Measurements from ENCODE around the gene USP22.
A peak's percentile ranks its signal among the peaks of the same experiment; 100 is the strongest.
"Not testable (repeated sequence)": the region's sequence is repeated elsewhere in the genome, so short reads cannot be mapped to it uniquely, and the experiment has no call there.

USP22 gene

DNA sequence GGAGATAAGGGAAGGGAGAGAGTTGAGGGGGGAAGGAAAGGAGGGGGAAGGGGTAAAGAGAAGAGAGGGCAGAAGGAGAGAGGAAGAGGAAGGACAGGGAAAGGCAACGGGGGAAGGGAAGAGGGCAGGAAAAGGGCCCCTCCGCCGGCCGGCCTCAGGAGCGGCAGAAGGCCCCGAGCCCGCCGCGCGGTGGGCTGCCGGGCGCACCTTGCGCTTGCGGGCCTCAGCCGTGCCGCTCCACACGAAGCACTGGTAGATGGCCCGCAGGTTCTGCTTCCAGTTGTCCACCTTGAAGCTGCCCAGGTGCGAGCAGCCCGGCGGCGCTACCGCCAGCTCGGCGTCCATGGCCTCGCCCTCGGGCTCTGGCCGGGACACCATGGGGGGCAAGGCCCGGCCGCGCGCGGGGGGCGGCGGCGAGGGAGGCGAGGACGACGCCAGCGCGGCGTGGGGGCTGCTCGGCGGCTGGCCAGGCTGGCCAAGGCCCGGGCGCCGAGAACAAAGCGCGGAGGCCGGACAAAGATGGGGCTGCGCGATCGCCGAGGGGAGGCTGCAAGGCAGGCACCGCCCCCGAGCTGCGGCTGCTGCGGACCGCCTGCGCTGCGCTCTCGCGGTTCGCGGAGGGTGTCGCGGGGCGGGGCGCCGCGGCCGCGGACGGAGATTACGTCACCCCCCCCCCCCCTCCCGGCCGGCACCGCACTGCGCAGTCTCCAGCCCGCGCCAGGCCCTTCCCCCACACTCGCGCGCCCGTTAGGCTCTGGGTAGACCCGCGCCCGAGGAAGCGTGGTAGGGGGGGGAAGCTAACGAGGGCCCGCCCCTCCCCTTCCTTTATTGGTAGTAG, at the start of gene USP22:
TSS of gene USP22 (minus strand) at position 554 of the 838 bp plus-strand sequence. CDS start at position 378, 176 bp downstream.
- DNase-seq, result peak in 1 of 2 donors; percentile 91

GRCh38 chr17:21090902-21091618, 48.2 kb upstream of the USP22 start:
- DNase-seq, result no peak

DNA sequence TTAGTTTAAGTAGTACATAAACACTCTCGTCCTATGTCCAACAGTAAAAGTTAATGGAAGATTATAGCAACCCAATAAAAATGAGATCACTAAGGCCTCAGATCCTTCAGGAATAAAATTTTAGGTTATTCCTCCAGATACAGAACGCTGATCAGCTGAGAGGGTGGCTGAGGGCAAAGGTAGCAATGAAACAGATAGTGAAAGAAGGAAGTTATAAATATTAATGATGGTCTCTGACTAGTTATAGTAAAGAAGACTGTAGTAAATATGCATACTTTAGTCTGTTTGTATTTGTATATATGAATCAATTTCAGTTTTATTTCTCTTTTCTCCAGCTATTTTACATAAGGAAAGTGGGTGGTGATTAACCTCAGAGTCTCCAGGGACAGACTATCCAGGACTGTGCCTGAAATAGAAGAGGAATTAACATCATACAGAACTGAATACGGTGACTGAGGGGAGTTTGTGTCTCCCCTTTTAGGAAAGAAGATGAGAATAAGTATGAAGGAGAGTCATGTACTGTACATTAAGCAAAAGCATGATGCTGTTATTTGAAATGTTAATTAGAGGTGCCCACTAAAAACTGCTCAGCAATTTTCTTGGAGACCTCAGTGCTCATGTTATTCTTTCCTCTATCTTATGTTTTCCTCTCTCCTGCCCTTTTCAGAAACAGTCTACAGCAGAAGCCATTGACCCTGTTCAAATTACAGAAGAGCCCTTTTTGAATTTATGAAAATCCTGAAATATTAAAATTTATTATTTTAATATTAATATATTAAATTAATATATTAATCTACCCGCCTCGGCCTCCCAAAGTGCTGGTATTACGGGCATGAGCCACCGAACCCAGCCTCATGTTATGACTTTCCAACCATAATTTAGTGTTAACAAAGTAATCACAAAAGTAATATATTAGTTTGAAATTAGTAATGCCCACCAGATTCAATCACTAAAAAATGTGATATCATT, 47.4 kb upstream of the USP22 start:
- no peak for DNase-seq

GRCh38 chr17:21089145-21089544, 46.3 kb upstream of the USP22 start:
- no peak for DNase-seq

DNA sequence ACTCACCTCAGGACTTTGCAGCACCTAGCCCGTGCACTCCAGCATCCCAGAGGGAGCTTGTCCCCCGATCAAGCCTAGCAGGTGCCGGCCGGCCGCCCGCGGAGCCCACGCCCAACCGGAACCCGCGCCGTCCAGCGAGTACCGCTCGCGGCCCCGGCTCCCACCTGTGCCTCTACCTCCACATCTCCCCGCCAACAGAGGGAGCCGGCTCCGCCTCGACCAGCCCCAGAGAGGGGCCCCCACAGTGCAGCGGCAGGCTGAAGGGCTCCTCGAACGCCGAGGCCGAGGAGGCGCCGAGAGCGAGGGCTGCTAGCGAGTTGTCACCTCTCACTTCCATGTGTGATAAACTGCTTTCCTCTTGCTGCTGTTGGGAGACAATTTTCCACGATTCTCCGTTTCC, 42.9 kb upstream of the USP22 start:
- no peak for DNase-seq

DNA sequence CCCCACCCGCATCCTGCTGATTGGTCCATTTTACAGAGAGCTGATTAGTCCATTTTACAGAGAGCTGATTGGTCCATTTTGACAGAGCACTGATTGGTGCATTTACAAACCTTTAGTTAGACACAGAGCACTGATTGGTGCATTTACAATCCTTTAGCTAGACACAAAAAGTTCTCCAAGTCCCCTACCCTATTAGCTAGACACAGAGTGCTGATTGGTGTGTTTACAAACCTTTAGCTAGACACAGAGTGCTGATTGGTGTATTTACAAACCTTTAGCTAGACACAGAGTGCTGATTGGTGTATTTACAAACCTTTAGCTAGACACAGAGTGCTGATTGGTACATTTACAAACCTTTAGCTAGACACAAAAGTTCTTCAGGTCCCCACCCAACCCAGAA, 42.5 kb upstream of the USP22 start:
- not testable (repeated sequence) for DNase-seq

DNA sequence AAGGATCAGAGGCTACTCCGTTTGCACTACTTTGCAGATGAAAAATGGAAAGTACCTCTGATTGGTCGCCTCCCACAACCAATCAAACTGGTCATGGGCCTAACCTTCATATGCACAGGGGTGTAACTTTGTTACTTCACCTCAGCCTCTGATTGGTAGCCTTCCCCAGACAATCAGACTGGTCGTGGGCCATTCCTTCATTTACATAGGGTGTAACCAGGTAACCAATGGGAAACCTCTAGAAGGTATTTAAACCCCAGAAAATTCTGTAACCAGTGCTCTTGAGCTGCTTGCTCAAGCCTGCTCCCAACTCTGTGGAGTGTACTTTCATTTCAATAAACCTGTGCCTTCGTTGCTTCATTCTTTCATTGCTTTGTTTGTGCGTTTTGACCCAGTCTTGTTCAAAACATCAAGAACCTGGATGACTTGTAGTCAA, 39.2 kb upstream of the USP22 start:
- no peak for DNase-seq

DNA sequence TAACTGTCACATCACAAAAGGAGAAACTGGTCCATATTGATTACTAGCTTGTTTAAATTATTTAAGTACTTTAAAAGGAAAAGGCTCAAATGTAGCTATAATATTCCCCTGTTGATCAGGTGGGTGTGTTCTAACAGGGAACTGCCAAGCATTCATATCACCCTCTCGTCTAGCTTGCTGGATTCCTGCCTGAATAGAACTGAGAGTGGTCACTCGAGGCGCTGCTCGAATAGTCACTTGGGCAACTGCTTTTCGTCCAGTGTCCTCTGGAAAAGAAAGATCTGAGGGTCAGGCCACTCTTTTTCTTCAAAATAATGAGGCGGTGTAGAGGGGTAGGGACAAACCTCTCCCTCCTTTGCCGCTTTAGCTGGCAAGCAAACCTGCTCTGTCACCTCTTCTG, 36.4 kb upstream of the USP22 start:
- no peak for DNase-seq

DNA sequence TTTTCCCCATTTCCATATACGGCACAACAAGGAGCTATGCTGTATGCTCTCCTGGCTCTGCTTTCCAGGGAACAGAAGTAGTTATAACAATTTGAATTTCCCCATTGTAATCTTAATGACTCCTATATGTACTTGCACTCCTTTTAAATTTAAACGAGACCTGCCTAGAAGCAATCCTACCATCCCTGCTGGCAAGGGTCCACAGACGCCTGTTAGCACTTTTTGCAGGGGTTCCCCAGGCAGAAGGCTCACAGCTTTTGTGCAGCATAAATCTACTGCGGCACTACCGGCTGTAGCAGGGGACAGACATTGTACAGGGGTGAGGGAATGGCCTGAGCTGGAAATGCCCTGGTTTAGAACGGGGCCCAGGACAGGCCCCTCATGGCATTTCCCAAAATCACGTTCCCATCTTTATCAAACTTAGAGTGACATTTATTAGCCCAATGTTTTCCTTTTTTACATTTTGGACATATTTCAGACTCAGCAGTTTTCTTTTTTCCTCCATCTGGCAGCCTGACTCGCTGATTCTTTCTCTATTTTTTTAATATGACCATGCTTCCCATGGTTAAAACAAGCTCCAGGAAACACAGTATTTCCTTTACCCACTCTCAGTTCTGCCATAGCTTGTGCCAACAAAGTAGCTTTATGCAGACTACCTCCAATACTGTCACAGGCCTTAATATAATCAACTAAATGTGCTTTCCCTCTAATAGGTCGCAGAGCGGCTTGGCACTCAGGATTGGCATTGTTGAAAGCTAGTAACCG, 35.4 kb upstream of the USP22 start:
- no peak for DNase-seq

DNA sequence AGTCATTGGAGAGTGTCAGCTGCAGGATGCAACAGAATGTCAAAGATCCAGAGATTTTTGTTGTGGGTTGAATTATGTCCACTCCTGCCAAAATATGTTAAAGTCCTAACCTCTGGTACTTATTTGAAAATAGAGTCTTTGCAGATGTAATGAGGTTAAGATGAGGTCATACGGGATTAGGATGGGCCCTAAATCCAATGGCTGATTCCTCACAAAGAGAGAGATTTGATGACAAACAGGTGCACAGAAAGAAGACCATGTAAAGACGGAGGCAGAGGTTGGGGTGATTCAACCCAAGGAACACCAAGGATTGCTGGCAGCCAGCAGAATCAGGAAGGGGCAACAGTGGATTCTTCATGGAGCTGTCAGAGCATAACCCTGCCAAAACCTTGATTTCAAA, 34.5 kb upstream of the USP22 start:
- DNase-seq, result no peak

DNA sequence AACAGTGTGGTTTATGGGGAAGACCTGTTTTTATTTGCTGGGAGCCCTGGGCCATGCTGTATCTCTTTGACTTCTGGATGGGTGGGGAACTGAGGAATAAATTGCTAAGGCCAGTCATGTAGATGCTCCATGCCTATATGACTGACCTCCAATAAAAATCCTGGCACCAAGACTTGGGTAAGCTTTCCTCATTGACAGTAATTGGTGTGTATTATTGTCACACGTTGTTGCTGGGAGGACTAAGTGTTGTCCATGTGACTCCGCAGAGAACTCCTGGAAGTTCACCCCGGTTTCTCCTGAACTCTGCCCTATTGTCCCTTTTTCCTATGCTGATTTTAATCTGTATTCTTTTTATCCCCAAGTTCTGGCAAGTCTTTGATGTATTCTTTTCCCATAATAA, 33.4 kb upstream of the USP22 start:
- DNase-seq, result no peak

GRCh38 chr17:21075739-21076085, 32.9 kb upstream of the USP22 start:
- no peak for DNase-seq

DNA sequence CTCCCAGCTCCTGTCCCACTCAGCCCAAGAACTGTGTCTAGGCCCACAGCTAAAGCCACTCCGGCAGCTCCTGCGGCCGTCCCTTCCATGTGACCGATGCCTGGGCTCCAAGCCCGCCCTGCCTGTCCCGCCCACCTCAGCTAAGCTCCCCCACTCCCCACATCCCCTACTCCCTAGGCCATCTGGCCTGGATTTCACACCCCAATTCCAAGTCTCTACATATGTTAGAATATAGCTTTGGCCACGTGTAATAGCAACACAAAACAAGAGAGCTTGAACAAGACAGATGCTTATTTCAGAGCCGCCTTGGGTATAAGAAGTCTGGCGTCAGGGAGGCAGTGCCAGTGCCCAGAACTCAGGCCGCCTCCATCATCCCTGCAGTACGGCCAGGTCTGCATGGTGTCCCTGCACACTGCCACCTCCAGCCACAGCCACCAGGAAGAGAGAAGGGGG, 30.0 kb upstream of the USP22 start:
- no peak for DNase-seq

DNA sequence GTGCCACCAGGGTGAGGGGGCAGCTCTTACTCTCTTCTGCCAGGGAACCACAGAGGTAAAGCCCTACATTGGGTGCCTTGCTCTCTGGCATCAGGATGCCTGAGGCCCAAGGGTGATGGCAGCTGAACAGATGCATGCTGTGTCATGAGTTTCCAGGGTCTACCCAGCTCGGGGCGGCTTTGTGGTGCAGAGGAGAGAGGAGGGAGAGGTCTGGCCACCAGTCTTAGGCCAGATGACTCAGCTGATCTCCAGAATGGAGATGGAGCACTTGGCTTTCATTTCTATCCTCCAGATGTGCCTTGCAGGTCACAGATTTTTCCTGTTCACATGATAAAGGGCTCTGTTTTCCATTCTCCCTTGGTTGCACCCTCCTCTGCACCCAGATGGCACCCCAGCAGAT, 23.6 kb upstream of the USP22 start:
- DNase-seq, result no peak

- DNase-seq, result no peak
Observed at GRCh38 chr17:21061971-21062526, 19.2 kb upstream of the USP22 start.

GRCh38 chr17:21061158-21061835, 18.5 kb upstream of the USP22 start:
- DNase-seq, result no peak

GRCh38 chr17:21059761-21060160, 16.9 kb upstream of the USP22 start:
- no peak for DNase-seq

DNA sequence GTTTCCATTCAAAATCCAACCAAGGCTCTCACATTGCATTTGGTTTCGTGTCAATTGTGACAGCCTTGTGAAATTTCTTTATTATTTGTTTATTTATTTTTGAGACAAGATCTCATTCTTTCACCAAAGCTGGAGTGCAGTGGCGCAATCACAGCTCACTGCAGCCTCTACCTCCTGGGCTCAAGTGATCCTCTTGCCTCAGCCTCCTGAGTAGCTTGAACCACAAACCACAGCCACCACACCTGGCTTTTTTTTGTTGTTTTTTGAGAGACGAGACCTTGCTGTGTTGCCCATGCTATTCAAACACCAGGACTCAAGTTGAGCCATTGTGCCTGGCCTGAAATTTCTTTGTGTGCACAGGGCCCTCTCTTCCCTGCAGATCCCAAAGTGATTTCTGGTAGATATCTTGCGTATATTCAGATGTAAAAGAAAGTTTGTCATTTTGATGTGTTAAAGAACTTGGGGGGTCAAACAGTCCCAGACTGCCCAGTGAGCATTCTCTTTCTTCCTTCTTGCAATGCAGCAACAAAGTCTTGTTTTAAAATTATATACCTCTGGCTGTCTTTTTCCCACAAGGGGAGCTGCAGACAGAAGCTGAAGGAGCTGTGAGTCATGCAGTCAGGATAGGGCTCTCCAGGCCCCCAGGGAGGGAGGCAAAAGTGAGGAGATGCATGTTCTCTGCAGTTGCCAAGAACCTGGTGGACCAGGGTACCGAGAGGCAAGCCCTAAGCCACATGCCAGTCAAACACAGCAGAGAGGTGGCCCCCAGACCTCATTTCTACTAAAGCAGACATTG, 15.5 kb upstream of the USP22 start:
- DNase-seq, result no peak

DNA sequence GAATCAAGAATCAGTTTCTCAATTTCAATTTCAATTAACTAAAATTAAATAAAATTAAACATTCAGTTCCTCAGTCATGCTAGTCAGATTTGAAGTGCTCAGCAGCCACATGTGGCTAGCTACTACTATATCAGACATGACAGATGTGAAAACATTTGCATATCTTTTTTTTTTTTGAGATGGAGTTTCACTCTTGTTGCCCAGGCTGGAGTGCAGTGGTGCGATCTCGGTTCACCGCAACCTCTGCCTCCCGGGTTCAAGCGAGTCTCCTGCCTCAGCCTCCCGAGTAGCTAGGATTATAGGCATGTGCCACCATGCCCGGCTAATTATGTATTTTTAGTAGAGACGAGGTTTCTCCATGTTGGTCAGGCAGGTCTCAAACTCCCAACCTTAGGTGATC, 10.2 kb upstream of the USP22 start:
- DNase-seq, result not testable (repeated sequence)

DNA sequence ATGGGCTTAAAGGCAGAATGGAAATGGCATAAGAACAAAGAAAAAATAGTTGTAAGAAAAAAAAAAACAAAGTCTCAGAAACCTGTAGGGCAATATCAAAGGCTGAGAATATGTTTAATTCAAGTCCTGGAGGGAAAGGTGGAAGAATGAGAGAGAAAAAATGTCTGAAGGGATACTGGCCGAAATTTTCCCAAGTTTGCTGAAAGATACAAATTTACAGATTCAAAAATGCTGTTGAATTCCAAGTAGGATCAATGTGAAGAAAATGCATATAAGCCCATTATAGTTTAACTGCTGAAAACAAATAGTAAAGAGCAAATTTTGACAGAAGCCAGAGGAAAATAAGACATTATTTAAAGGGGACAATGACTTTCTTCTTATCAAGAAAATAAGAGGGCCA, 6.6 kb upstream of the USP22 start:
- no peak for DNase-seq

All from stimulated activated CD4-positive, alpha-beta T cell treated with anti-CD3 and anti-CD28 coated beads, Interleukin-2, amount 100 ng/mL, for 48 hours (primary cell).